ENCODE data around the gene RPS27A.
"Not testable (repeated sequence)": the region's sequence is repeated elsewhere in the genome, so short reads cannot be mapped to it uniquely, and the experiment has no call there.

The RPS27A gene

GRCh38 chr2:55269645-55269990 lies 37.1 kb downstream of the RPS27A start:
- H3K36me3 Mint-ChIP-seq: peaks cover 32% of the 10 kb centered on the region
- peak overlapping the region; percentile 95 for H3K27ac Mint-ChIP-seq
- ATAC-seq (no peak), DNase-seq (ENCODE audit: low spot score in 2 of 2) (no peak)
- peaks cover 14% of the 10 kb centered on the region for H3K4me1 Mint-ChIP-seq
- no peaks in the 10 kb centered on the region for H3K9me3 Mint-ChIP-seq
- H3K4me3 Mint-ChIP-seq: peak overlapping the region; percentile 92

GRCh38 chr2:55274346-55274745 lies 41.9 kb downstream of the RPS27A start:
- not testable (repeated sequence) for H3K9me3 Mint-ChIP-seq; H3K4me3 Mint-ChIP-seq; H3K36me3 Mint-ChIP-seq; H3K4me1 Mint-ChIP-seq; DNase-seq (ENCODE audit: low spot score in 2 of 2); ATAC-seq; H3K27ac Mint-ChIP-seq

- Mint-ChIP-seq H3K36me3 (no peaks in the 10 kb centered on the region), H3K4me1 (no peaks in the 10 kb centered on the region), H3K27ac (no peak overlapping the region), H3K9me3 (no peaks in the 10 kb centered on the region), H3K4me3 (no peak overlapping the region)
- DNase-seq (ENCODE audit: low spot score in 2 of 2) (no peak), ATAC-seq (no peak)
Observed at GRCh38 chr2:55277310-55277709, 44.8 kb downstream of the RPS27A start.

- H3K27ac Mint-ChIP-seq; H3K36me3 Mint-ChIP-seq; H3K9me3 Mint-ChIP-seq; ATAC-seq; H3K4me3 Mint-ChIP-seq; H3K4me1 Mint-ChIP-seq; DNase-seq (ENCODE audit: low spot score in 2 of 2): not testable (repeated sequence)
Observed at GRCh38 chr2:55279214-55279835, 46.8 kb downstream of the RPS27A start.

GRCh38 chr2:55279859-55280424 lies 47.5 kb downstream of the RPS27A start:
- not testable (repeated sequence) for H3K4me3 Mint-ChIP-seq; ATAC-seq; H3K36me3 Mint-ChIP-seq; H3K9me3 Mint-ChIP-seq; DNase-seq (ENCODE audit: low spot score in 2 of 2); H3K27ac Mint-ChIP-seq; H3K4me1 Mint-ChIP-seq

- not testable (repeated sequence) for H3K9me3 Mint-ChIP-seq; DNase-seq (ENCODE audit: low spot score in 2 of 2); H3K36me3 Mint-ChIP-seq; ATAC-seq; H3K4me1 Mint-ChIP-seq
- Mint-ChIP-seq H3K4me3 (peak overlapping the region; percentile 81), H3K27ac (peak overlapping the region; percentile 93)
Observed at GRCh38 chr2:55280851-55281546, 48.5 kb downstream of the RPS27A start.

GRCh38 chr2:55282110-55282917 lies 49.8 kb downstream of the RPS27A start:
- Mint-ChIP-seq H3K27ac (peak overlapping the region; percentile 93), H3K9me3 (no peaks in the 10 kb centered on the region), H3K4me1 (peaks cover 9% of the 10 kb centered on the region), H3K4me3 (peak overlapping the region; percentile 81), H3K36me3 (no peaks in the 10 kb centered on the region)
- ATAC-seq (peak; percentile 100), DNase-seq (ENCODE audit: low spot score in 2 of 2) (peak; percentile 77 to 90)

GRCh38 chr2:55283083-55283482 lies 50.6 kb downstream of the RPS27A start:
- DNase-seq (ENCODE audit: low spot score in 2 of 2): no peak
- H3K4me1 Mint-ChIP-seq: peaks cover 9% of the 10 kb centered on the region
- no peak overlapping the region for H3K27ac Mint-ChIP-seq
- no peak for ATAC-seq
- H3K9me3 Mint-ChIP-seq: no peaks in the 10 kb centered on the region
- peak overlapping the region; percentile 81 for H3K4me3 Mint-ChIP-seq
- H3K36me3 Mint-ChIP-seq: no peaks in the 10 kb centered on the region

Data from stimulated activated effector memory CD8-positive, alpha-beta T cell treated with anti-CD3 and anti-CD28 coated beads, Interleukin-12 subunit alpha, Interleukin-12 subunit beta, amount 100 ng/mL, for 72 hours (primary cell).